ENCODE results near the gene MOCS3.

Gene MOCS3

DNA sequence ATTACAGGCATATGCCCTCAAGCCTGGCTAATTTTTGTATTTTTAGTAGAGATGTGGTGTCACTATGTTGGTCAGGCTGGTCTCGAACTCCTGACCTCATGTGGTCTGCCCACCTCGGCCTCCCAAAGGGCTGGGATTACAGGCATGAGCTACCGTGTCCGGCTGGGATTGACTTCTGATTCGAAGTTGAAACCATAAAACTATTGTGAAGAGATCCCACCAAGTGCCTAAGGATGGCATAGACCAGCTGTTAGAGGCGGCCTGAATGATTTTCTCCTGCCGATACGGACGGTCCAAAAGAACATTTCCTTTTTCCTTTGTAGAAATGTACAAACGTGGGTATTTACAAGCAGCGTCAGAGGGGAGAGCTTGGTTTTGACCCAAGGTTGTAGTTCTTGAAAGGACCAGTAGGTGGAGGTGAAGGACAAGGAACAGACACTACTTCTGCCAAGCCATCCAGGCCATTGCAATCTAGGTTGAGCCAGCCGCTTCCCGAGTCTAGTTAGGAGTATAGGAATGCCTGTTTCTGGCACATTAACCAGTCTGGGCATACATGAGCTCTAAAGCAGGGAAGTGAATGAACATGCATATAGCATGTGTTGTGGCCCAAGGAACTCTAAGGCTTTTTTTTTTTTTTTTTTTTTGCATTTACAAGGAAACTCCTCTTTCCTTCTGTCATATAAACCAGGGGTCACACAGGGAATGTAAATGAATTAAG lies 29.0 kb downstream of the MOCS3 start:
- peak; percentile 34 for DNase-seq

DNA sequence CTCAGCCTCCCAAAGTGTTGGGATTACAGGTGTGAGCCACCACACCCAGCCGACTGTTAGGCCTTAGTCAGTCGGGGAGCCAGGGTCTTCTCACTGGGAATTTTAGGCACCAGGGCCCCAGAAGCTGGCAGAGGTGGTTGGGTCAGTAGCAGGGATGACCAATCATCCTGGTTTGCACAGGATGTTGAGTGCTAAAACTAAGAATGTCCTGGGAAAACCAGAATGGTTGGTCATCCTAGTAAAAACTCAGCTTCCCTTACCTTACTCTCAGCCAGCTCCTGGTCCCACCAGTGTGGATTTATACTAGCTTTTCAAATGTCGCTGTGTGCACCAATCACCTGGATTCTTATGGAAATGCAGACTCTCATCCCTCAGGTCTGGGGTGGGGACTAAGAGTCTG lies 32.5 kb downstream of the MOCS3 start:
- DNase-seq: no peak

DNA sequence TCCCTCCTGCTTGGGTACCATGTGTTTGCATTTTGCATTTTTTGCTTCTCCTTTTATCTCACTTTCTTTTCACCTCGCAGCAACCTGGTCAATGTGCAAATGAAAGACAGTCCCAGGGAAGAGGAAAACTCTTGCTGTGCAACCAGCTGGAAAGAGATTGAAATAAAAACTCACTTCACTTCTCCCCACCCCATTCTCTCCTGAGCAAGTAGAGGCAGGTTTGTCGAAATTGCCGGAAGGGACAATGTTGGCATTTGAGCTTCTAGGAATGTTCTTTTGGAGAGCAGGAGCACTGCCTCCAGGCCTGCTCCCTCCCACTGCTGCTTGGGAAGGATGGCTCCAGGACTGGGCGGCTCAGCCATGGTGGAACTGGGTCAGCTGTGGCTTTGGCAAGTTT lies 33.7 kb downstream of the MOCS3 start:
- DNase-seq: no peak

DNA sequence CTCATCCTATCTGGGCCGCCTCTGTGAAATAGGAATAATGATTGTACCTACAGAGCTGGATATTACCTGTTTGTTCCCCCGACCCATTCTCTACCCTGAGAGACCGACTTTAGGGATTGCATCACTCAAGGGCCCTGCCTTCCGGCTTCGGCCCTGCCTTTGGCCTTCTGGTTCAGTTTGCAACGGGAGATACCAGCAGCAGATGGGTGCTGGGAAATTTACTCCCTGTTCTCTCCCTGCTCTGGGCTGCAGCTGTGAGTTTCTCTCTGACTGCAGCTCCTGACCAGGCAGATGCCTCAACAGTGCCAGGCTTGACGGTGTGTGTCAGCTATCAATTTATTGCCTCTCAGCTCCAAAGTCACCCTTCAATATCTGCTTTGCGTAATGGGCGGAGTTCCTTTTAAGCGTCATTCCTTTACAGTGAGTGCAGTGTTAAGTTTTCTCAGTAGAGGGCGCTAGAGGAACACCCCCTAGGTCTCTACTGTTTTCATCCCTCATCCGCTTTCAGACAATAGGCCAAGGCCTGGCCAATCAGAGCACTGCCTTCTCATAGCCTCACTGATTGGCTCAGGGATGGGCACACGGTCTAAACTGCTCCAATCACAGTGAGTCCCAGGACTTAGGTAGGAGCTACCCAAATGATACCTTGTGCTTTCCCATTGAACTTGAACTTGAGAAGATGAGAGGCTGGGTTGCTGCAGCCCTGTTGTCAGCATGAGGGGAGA lies 34.3 kb downstream of the MOCS3 start:
- peak; percentile 46 for DNase-seq

DNA sequence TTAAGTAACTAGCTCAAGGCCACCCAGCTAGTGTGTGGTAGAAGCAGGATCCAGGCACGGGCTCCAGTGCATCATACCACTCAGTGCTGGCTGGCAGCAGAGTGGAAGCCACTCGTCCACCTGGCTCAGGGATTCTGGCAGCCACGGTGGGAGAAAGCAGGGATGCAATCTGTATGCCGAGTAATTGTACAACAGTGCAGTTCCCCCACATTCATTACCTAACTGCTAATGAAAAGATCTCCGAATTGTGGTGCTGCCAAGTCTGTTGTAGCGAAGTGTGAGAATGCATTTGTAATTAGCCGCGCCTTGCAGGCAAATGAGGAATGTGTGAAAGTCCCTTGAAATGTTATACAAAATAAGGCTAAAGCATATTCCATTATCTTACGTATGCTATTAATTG lies 35.3 kb downstream of the MOCS3 start:
- no peak for DNase-seq

DNA sequence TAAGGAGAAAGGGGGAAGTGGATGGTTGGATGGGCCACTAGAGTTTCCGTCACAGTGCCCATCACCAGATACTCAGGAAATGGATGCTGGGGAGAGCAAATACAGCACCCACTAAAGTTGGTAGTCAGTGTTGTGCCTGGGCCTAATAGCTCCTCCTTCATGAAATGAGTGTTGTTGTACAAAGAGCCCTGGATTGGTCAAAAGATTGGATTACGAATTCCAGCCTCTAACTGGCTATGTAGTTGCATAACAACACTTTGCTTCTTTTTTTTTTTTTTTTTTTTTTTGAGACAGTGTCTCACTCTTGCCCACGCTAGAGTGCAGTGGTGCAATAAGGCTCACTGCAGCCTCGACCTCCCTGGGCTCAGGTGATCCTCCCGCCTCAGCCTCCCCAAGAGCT lies 36.9 kb downstream of the MOCS3 start:
- DNase-seq: no peak

DNA sequence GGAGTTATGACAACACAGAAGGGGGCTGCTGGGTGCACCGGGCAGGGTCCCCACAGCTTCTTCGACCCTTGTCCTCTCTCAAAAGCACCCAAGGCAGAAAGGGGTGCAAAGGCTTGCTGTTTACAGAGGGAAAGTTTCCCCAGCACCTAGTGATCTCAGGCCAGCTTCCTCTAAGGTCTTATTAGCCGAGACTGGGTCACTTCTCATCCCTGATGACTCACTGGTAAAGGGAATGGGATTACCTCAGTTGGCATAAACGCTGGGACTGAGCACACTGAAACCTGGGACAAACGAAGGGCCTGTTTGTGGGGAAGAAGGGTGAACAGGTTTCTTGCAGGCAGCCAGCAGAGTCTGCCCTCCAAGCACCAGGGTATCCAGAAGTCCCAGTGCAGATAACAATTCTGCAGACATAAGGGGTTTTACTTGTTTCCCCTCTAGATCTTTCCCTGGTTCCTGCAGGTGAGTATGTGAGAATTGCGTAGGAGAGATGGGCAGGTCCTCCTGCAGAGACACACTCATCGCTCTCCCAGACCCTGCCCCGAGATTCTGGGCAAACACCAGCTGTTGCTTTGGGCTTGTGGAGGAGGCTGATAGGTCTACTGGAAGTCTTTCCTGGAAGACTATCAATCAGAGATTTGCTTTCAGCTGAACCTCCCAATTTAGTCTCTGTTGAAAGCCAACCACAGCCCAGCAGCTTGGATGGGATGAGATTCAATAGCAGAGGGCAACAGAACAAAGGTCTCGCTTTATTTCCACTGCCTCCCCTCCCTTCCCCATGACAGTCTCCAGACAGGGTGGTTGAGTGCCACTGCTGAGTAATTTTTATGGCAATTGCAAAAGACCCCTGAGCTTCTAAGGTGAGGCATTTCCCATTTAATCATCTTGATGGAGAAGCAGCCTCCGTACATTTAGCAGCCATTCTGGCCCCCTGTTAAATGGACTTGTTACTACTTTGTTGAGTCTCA lies 38.6 kb downstream of the MOCS3 start:
- no peak for DNase-seq

DNA sequence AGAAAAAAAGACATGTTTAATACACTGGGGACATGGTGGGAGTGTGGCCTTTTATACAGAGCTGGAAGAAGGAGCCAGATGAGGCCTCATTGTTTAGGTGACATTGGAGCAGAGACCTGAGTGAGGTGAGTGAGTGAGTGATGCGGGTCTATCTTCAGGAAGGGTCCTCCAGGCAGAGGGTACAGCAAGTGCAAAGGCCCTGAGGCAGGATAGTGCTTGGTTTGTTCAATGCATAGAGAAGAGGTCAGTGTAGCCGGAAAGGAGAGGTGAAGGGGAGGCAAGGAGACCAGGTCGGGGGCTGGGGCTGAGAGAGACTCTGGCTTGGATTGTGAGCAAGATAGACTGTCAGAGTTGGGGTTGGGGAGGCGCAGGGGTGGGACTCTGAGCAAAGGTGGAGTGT lies 40.7 kb downstream of the MOCS3 start:
- DNase-seq: no peak

DNA sequence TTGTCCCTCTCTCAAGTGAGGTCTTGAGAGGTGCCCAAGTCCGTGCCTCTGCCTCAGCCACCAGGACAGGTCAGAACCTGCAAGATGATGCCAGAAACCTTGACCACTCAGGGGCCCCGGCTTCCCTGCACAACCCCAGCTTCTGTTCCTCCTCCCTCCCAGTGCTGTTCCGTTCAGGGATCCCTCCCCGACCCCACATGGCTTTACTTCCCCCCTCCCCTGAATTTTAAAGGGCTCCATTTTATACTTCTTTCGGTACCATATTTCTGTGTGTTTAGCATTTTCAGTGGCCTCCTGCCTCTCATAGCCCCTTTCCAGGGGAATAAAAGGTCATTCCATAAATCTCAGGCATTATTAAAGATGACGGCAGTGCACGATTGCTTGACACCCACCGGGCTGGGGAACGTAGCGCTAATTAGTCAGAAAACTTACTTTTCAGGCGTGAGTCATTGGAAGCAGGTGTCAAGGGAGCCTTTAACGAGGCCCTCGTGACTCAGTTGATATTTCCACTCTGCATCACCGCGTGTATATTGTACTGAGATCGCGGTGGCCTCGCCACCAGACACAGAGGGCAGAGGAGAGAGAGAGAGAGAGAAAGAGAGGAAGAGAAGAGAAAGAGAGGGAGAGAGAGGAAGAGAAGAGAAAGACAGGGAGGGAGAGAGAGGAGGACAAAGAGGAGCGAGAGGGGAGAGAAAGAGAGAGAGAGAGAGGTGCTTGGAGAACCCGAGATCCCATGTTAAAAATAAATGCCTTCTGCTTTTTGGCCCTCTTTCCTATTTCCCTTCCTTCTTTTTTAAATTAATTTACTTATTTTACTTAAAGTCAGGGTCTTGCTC lies 43.0 kb downstream of the MOCS3 start:
- no peak for DNase-seq

DNA sequence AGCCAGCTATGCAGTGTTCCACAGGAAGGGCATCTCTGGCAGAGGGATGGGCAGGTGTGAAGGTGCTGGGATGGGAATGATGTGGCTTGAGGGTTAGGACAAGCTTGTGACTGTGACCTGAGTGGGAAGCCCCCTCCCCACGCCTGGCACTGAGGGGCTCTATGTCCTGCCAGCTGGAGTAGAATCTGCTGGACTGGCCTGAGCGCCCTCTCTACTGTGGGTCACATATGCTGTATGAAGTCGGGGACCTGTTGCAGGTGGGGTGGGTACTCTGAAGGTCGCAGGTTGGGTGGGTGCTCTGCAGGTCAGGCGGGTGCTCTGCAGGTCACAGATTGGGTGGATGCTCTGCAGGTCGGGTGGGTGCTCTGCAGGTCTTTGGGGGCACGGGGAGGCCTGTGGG lies 44.0 kb downstream of the MOCS3 start:
- no peak for DNase-seq

DNA sequence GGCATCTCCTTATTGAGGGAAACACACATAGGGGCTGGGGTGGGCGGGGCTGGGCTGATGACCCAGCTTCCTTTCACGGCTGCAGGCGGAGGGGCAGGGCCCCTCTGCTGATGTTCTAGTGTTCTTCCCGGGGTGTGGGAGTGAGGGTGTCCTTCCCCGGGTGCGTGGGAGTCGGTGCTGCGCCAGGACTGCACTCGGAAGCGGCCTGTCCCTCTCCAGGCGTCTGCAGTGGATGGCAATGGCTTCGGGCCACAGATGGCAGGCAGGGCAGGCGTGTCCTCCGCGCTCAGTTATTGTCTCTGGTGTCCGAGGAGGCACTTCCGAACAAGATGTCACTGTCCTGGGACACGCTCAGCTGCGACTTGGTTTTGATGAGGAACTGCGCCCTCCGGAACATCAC lies 45.1 kb downstream of the MOCS3 start:
- no peak for DNase-seq

DNA sequence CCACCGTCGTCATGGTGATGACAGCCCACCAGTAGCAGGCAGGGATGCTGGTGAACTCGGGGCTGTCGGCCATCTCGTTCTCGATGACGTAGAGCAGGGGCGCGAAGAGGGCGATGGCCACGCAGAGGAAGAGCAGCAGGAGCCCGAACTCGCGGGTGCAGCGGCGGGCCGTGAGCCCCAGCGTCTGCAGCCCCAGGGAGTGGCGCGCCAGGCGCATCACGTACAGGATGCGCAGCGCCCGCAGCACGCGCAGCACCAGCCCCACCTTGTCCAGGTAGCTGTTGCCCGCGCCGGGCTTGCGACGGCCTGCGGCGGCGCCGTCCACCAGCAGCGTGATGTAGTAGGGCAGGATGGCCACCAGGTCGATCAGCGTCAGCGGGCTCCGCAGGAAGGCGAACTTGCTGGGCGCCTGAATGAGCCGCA lies 45.7 kb downstream of the MOCS3 start:
- no peak for DNase-seq

DNA sequence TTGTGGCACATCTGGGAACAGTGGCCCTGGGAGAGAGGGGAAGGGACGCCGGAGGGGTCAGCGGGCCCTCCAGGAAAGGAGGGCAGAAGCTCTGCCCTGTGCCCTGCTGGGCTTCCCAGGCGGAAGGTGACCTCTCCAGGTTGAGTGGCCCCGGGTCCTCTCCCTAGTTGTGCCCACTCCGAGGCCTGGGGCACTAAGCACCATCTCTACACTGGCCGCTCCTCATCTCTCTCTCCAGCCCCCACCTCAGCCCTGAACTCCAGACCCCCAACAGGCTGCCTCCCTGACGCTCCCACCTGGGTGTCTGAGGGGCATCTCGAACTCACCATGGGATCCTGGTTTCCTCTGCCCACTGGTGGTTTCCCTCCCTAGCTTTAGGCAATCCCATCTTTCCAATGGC lies 46.2 kb downstream of the MOCS3 start:
- no peak for DNase-seq

DNA sequence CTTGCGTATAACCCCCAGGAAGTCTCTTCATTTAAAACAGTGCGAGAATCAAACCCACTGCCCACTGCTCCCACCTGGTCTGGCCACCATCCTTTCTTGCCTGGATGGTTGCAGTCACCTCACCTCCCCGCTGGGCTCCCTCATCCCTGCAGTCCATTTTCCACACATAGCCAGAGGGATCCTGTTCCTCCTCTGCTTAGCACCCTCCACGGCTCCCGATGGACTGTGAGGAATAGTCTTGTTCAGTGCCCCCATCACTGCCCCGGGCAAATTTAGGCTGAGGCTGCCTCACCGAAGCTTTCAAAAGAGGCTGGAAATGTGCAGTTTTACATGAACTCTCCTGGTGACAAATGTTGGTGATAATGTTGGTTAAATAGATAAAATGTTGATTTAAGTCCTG lies 46.6 kb downstream of the MOCS3 start:
- no peak for DNase-seq

DNA sequence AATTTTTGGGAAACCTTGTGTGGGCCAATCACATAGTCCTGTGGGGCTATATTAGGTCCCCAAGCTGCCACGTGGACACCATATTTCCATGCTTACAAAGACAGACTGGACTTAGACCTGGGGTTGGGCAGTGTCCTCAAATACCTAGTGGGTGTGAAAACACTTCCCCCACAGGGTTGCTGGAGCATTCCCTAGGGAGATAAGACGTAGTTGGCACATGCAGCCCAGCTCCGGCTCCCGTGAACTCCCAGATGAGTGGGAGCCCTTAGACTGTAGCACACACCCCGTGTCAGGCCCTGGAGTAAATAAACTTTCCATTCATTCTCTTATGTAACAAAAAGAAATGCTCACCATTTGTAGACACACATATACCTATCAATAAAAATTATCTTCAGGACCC lies 50.1 kb downstream of the MOCS3 start:
- no peak for DNase-seq

DNA sequence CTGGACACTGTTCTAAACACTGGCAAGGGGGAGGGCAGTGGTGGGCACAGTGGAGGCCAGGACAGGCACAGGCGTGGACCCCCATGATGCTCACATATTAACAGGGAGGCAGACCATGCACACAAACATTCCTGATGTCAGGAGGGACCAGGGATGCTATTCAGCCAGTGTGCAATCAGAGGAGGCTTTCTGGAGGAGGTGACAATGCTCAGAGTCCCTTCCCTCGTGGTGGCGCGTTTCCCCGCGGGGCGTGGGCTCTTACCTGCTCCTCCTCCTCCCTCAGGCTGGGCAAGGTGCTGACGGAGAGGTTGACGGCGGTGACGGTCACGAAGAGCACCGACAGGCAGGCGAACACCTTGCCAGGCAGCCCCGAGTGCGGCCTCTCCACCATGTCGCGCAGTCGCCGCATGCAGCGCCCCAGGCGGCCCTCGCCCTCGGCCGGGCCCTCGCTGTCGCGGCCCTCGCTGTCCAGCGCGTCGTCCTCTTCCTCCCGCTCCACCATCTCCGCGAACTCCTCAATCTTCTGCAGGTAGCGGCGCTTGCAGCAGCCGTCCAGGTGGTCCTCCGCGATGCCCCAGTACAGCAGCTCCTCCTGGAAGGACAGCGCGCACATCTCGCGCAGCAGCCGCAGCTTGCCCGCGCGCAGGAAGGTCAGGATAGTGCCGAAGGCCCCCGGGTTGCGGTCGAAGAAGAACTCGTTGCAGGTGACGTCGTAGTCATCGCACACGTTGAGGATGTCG lies 50.9 kb downstream of the MOCS3 start:
- DNase-seq: no peak

DNA sequence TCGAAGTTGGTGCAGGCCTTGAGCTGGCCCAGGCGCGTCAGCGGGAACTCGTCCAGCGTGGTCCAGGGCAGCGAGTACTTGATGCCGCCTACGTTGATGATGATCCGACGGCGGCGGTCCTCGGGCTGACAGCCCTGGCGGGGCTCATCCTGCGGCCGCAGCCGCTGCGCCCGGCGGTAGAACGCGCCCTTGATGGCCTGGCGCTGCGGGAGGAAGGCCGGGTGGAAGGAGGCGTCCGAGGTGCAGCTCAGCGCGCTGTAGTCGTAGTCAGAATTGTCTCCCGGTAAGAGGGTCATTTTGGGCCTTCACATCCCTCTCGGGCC lies 51.4 kb downstream of the MOCS3 start:
- no peak for DNase-seq

DNA sequence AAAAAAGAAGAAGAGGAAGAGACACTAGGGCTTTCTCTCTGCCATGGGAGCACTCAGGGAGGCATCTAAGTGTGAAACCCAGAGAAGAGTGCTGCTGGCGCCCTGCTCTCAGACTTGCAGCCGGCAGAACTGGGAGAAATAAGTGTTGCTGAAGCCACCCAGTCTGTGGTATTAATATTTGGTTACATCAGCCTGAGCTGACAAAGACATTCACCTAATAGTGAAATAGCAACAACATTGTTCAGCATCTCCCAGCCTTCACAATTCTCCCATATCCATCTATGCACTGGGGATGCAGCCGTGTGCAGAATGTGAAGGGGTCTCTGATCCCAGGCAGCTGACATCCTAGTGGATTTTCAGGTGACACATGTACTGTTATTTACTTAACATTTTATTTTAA lies 52.3 kb downstream of the MOCS3 start:
- DNase-seq: no peak

DNA sequence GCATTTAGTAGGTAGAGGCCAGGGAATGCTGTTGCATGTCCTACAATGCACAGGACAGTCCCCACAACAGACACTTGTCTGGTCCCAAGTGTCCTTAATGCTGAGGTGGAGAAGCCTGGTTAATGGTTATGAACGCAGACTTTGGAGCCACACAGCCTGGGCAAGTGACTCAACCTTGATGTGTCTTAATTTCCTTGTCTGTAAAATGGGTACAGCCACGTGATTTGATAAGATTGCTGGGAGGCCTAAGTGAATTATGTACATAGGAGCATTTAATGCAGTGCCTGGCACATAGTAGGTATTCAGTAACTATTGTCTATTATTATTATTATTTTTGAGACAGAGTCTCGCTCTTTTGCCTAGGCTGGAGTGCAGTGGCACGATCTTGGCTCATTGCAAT lies 52.9 kb downstream of the MOCS3 start:
- no peak for DNase-seq

DNA sequence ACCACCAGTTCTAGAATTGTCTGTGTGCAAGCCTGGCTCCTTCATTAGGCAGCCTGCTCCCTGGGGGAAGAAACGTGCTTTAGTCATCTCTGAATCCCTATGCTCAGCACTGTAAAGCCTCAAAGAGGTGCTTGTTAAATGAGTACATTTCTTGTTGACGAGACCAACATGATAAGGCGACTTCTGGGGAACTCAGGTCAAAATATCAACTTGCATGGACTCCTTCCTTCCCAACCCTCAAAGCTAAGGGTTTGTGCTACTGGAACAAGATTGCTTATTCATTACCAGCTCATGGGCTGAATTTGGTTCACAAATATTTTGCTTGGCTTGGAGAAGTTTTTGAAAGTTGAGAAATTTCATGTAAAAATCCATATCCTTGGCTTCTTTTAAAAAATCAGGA lies 53.7 kb downstream of the MOCS3 start:
- DNase-seq: no peak
